C4-2B (cell line): ENCODE measurements around the gene CLEC18C.
"Not testable (repeated sequence)": the region's sequence is repeated elsewhere in the genome, so short reads cannot be mapped to it uniquely, and the experiment has no call there.

Source experiments
- CTCF ChIP-seq: fragments of 450-650 bp; conservative IDR thresholded peaks from 2 replicates; pipeline ENCODE4 v1.5.1; 2017; ENCODE audit warnings: mild to moderate bottlenecking
- ZFX ChIP-seq: fragments of 450-650 bp; IDR thresholded peaks from 2 replicates; pipeline ENCODE4 v1.6.1; 2017

GRCh38 chr16:70198230-70198629, 24.6 kb downstream of the CLEC18C start:
- TF ChIP-seq CTCF, ZFX: not testable (repeated sequence)
